HepG2 (cell line): Measurements from ENCODE around the gene COL13A1. TPM values are rescaled to one million over a fixed set of nuclear protein-coding genes. Genes with fewer than 3 reads are reported as not detected.

ENCODE experiments used
- ATAC-seq: fragments of 200-7000 bp; cut with Tn5 transposase; 3 replicates; pipeline ENCODE4 v1.9.1; 2020; ENCODE audit warnings: mild to moderate bottlenecking, moderate library complexity
- BruUV-seq: library from RNA; stranded (reverse); fragments of 400-500 nt; replicated peaks from 2 replicates; lab custom pipeline; 2021; lab: Mats Ljungman, UMichigan
- CTCF ChIA-PET: fragments of 300-600 bp; formaldehyde crosslinking; extraction: SDS; loops from one replicate; lab custom pipeline; 2021; ENCODE audit warnings: low total read pairs, inconsistent platforms, low intra/inter-chr PET ratio; lab: Yijun Ruan, JAX
- POLR2A ChIA-PET: fragments of 350-600 bp; sonication (Branson Sonifier 250); formaldehyde crosslinking; loops from one replicate; lab custom pipeline; 2020; ENCODE audit warnings: antibody characterized with exemption, inconsistent platforms; lab: Yijun Ruan, JAX
- DNase-seq: peaks from one replicate; pipeline ENCODE4 v3.0.0-alpha.2; 2015; ENCODE audit warnings: low spot score
- FAIRE-seq: peaks from 3 replicates; lab custom pipeline; 2011; peaks lifted over from hg19 to GRCh38; lab: Jason Lieb, UNC
- H2AFZ ChIP-seq: one replicate; pipeline ENCODE4 v1.6.1; 2011; ENCODE audit warnings: low read length, inconsistent platforms
- H3K27ac ChIP-seq: fragments of 300-600 bp; 3 replicates; pipeline ENCODE4 v1.8.0; 2011; ENCODE audit warnings: mixed run types, mild to moderate bottlenecking, mixed read lengths, low read length, inconsistent platforms; ENCODE audit not compliant: insufficient read depth; ENCODE audit errors: extremely low read length
- H3K27me3 ChIP-seq, 2 experiments: fragments of 200-600 bp in 1 of 2; 2 replicates in 1 of 2; 3 replicates in 1 of 2; pipeline versions ENCODE4 v1.6.0 to v1.8.0; 2011; ENCODE audit warnings: low read length in 2 of 2, mild to moderate bottlenecking in 2 of 2, moderate library complexity in 2 of 2, inconsistent platforms in 1 of 2; ENCODE audit not compliant: insufficient read depth in 2 of 2, control insufficient read depth in 1 of 2
- H3K36me3 ChIP-seq, 2 experiments: fragments of 200-600 bp in 1 of 2; replicated peaks in 1 of 2; 2 replicates in 1 of 2; 3 replicates in 1 of 2; pipeline versions ENCODE4 v1.5.1 to v1.8.0; 2011; ENCODE audit warnings: low read length in 2 of 2, inconsistent platforms in 1 of 2; ENCODE audit not compliant: insufficient read depth in 2 of 2, control insufficient read depth in 1 of 2
- H3K4me1 ChIP-seq: 2 replicates; pipeline ENCODE4 v1.5.1; 2012; ENCODE audit warnings: low read length, inconsistent platforms; ENCODE audit not compliant: insufficient read depth
- H3K4me2 ChIP-seq: 2 replicates; pipeline ENCODE4 v1.6.0; 2011; ENCODE audit warnings: low read depth, low read length, inconsistent platforms
- H3K4me3 ChIP-seq, 3 experiments: fragments of 200-600 bp in 1 of 3; sonication (generic), shearing (Covaris generic) in 1 of 3; replicated peaks in 1 of 3; 2 replicates each; pipeline ENCODE4 v1.5.1; 2011 to 2016; ENCODE audit warnings: low read length in 3 of 3, inconsistent platforms in 2 of 3, low read depth in 2 of 3, mild to moderate bottlenecking in 2 of 3, control low read depth in 1 of 3, mixed read lengths in 1 of 3; ENCODE audit not compliant: insufficient read depth in 1 of 3
- H3K79me2 ChIP-seq: one replicate; pipeline ENCODE4 v1.6.1; 2011; ENCODE audit warnings: low read length, inconsistent platforms; ENCODE audit not compliant: insufficient read depth
- H3K9ac ChIP-seq: 2 replicates; pipeline ENCODE4 v1.6.0; 2011; ENCODE audit warnings: mild to moderate bottlenecking, low read depth, low read length, inconsistent platforms; ENCODE audit not compliant: insufficient read depth
- H3K9me3 ChIP-seq: 2 replicates; pipeline ENCODE4 v1.5.1; 2012; ENCODE audit warnings: mild to moderate bottlenecking, low read length
- H4K20me1 ChIP-seq: 2 replicates; pipeline ENCODE4 v1.6.0; 2011; ENCODE audit warnings: inconsistent platforms, mild to moderate bottlenecking, low read length, moderate library complexity; ENCODE audit not compliant: insufficient read depth
- DMAP1 ChIP-seq: IDR thresholded peaks from 2 replicates; pipeline ENCODE4 v1.6.1; 2016
- MTA1 ChIP-seq: sonication (generic); formaldehyde crosslinking; IDR thresholded peaks from 2 replicates; pipeline ENCODE4 v1.4.0; 2020; ENCODE audit warnings: missing genetic modification reagents, mild to moderate bottlenecking, borderline replicate concordance
- TARDBP ChIP-seq: sonication (generic); formaldehyde crosslinking; IDR thresholded peaks from 2 replicates; pipeline ENCODE4 v1.8.0; 2022; ENCODE audit warnings: mild to moderate bottlenecking, missing genetic modification reagents
- THRA ChIP-seq: sonication (generic); formaldehyde crosslinking; IDR thresholded peaks from 2 replicates; pipeline ENCODE4 v1.4.0; 2020; ENCODE audit warnings: missing genetic modification reagents, borderline replicate concordance
- ZNF230 ChIP-seq: sonication (generic); formaldehyde crosslinking; IDR thresholded peaks from 2 replicates; pipeline ENCODE4 v1.4.0; 2020; ENCODE audit warnings: mild to moderate bottlenecking, missing genetic modification reagents
- ZNF337 ChIP-seq: sonication (generic); formaldehyde crosslinking; IDR thresholded peaks from 2 replicates; pipeline ENCODE4 v1.5.1; 2020; ENCODE audit warnings: missing genetic modification reagents, low read depth, mild to moderate bottlenecking, borderline replicate concordance
- ZNF367 ChIP-seq: sonication (generic); formaldehyde crosslinking; IDR thresholded peaks from 2 replicates; pipeline ENCODE4 v1.4.0; 2020; ENCODE audit warnings: missing genetic modification reagents, borderline replicate concordance
- ZNF782 ChIP-seq: sonication (generic); formaldehyde crosslinking; IDR thresholded peaks from 2 replicates; pipeline ENCODE4 v1.4.0; 2020; ENCODE audit warnings: missing genetic modification reagents, mild to moderate bottlenecking, borderline replicate concordance
- WGBS: methylation state at CpG from one replicate; pipeline ENCODE4 v1.1.6; 2017; ENCODE audit warnings: low lambda C conversion rate; 5-methylcytosine and 5-hydroxymethylcytosine counted together
- in situ Hi-C: cut with HindIII; loops from 2 replicates; pipeline ENCODE4 v1.10.0; 2017; ENCODE audit warnings: low pct_unique_long_range_greater_than_20kb; ENCODE audit not compliant: extremely low pct_ligation_motif_present
- intact Hi-C: fragments of 100-400 bp; cut with micrococcal nuclease; formaldehyde crosslinking; loops from one replicate; pipeline ENCODE4 v1.10.0; 2022; ENCODE audit not compliant: unreplicated experiment
- polyA plus RNA-seq, 8 experiments: library from polyadenylated mRNA; depleted of rRNA in 3 of 8; stranded (reverse) in 7 of 8; unstranded in 1 of 8; fragments of >200 nt; fragmentation: Illumina TruSeq in 4 of 8; extraction: Trizol in 4 of 8; gene quantifications; 2 replicates each; pipeline versions ENCODE4 v1.2.1 to v1.2.3, GENCODE V29; 2011 to 2016; ENCODE audit warnings: low read depth in 4 of 8, missing spikeins in 1 of 8, mixed read lengths in 1 of 8; ENCODE audit not compliant: insufficient read depth in 1 of 8
- total RNA-seq, 5 experiments: library from RNA; depleted of rRNA; stranded (reverse); fragments of >200 nt; fragmentation: Illumina TruSeq; extraction: Trizol; gene quantifications; 2 replicates each; pipeline ENCODE4 v1.2.3, GENCODE V29; 2016; ENCODE audit warnings: low read depth in 1 of 5
- TF ChIP-seq, protein P1 (sequence below): sonication (generic); formaldehyde crosslinking; conservative IDR thresholded peaks from 2 replicates; pipeline ENCODE4 v1.4.0; 2020; ENCODE audit warnings: missing genetic modification reagents
- TF ChIP-seq, protein P2 (sequence below): sonication (generic); formaldehyde crosslinking; conservative IDR thresholded peaks from 2 replicates; pipeline ENCODE4 v1.4.0; 2020; ENCODE audit warnings: mild to moderate bottlenecking, missing genetic modification reagents, moderate library complexity

COL13A1 gene
- total and polyA plus RNA-seq, 2 of the 13 experiments (the other 11 are each of a cell fraction or from before 2014, with no cell fraction given): 0.07 TPM; not detected in 1

- Histone ChIP-seq H4K20me1 (no peaks in the 10 kb centered on the region), H3K79me2 (no peaks in the 10 kb centered on the region), H3K4me3 (no peak overlapping the region), H2AFZ (no peak overlapping the region), H3K27me3 (peaks cover 1 to 59% of the 10 kb centered on the region in 2 experiments; a peak in 4 of 5 replicates), H3K4me1 (no peaks in the 10 kb centered on the region), H3K9ac (no peak overlapping the region), H3K27ac (no peak overlapping the region), H3K9me3 (no peaks in the 10 kb centered on the region), H3K36me3 (no peaks in the 10 kb centered on the region), H3K4me2 (no peak overlapping the region)
- WGBS: 9% methylated on average over 9 of the region's 9 CpGs
- POLR2A ChIA-PET: no interaction called here
- in situ Hi-C loops (no loop called here), intact Hi-C loops (no loop called here)
- CTCF ChIA-PET: no interaction called here
- FAIRE-seq: no peak
- ATAC-seq: no peak
- no TSS peak for BruUV-seq
- no peak for DNase-seq
- no peak for TF ChIP-seq TARDBP (CRISPR knock-in tag)
Observed at GRCh38 chr10:69828144-69828870, 26.6 kb downstream of the COL13A1 start.

- POLR2A ChIA-PET: no interaction called here
- BruUV-seq: no TSS peak
- 17% methylated on average over 6 of the region's 8 CpGs for WGBS
- ATAC-seq: no peak
- H3K27ac ChIP-seq: no peak overlapping the region
- H3K27me3 ChIP-seq: peaks cover 0 to 59% of the 10 kb centered on the region in 2 experiments; a peak in 4 of 5 replicates
- no peaks in the 10 kb centered on the region for H3K4me1 ChIP-seq
- H3K4me2 ChIP-seq: no peak overlapping the region
- DNase-seq: no peak
- no peak overlapping the region for H2AFZ ChIP-seq
- intact Hi-C loops: no loop called here
- no peak for FAIRE-seq
- in situ Hi-C loops: no loop called here
- no peaks in the 10 kb centered on the region for H3K9me3 ChIP-seq
- no peak overlapping the region for H3K9ac ChIP-seq
- CTCF ChIA-PET: no interaction called here
- H3K79me2 ChIP-seq: no peaks in the 10 kb centered on the region
- no peaks in the 10 kb centered on the region for H3K36me3 ChIP-seq
- H3K4me3 ChIP-seq: no peak overlapping the region
- no peaks in the 10 kb centered on the region for H4K20me1 ChIP-seq
- TF ChIP-seq ZNF230 (no peak), THRA (CRISPR knock-in tag) (no peak), ZNF782 (CRISPR knock-in tag) (no peak), ZNF367 (CRISPR knock-in tag) (no peak), MTA1 (CRISPR knock-in tag) (no peak), DMAP1 (CRISPR knock-in tag) (no peak), ZNF337 (CRISPR knock-in tag) (no peak)
- TF ChIP-seq, protein P1, sequence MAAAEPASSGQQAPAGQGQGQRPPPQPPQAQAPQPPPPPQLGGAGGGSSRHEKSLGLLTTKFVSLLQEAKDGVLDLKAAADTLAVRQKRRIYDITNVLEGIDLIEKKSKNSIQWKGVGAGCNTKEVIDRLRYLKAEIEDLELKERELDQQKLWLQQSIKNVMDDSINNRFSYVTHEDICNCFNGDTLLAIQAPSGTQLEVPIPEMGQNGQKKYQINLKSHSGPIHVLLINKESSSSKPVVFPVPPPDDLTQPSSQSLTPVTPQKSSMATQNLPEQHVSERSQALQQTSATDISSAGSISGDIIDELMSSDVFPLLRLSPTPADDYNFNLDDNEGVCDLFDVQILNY (CRISPR knock-in tag): no peak
- TF ChIP-seq, protein P2, sequence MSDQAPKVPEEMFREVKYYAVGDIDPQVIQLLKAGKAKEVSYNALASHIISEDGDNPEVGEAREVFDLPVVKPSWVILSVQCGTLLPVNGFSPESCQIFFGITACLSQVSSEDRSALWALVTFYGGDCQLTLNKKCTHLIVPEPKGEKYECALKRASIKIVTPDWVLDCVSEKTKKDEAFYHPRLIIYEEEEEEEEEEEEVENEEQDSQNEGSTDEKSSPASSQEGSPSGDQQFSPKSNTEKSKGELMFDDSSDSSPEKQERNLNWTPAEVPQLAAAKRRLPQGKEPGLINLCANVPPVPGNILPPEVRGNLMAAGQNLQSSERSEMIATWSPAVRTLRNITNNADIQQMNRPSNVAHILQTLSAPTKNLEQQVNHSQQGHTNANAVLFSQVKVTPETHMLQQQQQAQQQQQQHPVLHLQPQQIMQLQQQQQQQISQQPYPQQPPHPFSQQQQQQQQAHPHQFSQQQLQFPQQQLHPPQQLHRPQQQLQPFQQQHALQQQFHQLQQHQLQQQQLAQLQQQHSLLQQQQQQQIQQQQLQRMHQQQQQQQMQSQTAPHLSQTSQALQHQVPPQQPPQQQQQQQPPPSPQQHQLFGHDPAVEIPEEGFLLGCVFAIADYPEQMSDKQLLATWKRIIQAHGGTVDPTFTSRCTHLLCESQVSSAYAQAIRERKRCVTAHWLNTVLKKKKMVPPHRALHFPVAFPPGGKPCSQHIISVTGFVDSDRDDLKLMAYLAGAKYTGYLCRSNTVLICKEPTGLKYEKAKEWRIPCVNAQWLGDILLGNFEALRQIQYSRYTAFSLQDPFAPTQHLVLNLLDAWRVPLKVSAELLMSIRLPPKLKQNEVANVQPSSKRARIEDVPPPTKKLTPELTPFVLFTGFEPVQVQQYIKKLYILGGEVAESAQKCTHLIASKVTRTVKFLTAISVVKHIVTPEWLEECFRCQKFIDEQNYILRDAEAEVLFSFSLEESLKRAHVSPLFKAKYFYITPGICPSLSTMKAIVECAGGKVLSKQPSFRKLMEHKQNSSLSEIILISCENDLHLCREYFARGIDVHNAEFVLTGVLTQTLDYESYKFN (CRISPR knock-in tag): no peak
Observed at GRCh38 chr10:69829775-69830174, 28.1 kb downstream of the COL13A1 start.
